Activated CD8-positive, alpha-beta memory T cell treated with anti-CD3 and anti-CD28 coated beads, Interleukin-2, amount 50 U/mL, for 24 hours (primary cell): ENCODE measurements around the gene ELAVL1.
"Not testable (repeated sequence)": the region's sequence is repeated elsewhere in the genome, so short reads cannot be mapped to it uniquely, and the experiment has no call there.

Source experiments
- DNase-seq: peaks from one replicate; pipeline ENCODE4 v3.0.0-alpha.2; 2020; ENCODE audit errors: extremely low read depth

The ELAVL1 gene

GRCh38 chr19:7941895-7942596 lies 63.4 kb downstream of the ELAVL1 start:
- DNase-seq: no peak

- DNase-seq: no peak
These were observed 64.6 kb downstream of the ELAVL1 start for GRCh38 chr19:7940841-7941240.

GRCh38 chr19:7934766-7935165 lies 70.7 kb downstream of the ELAVL1 start:
- DNase-seq: no peak

- no peak for DNase-seq
These were observed 71.4 kb downstream of the ELAVL1 start for GRCh38 chr19:7933828-7934725.

GRCh38 chr19:7933411-7933810 lies 72.0 kb downstream of the ELAVL1 start:
- DNase-seq: no peak

GRCh38 chr19:7932930-7933300 lies 72.5 kb downstream of the ELAVL1 start:
- DNase-seq: no peak

- no peak for DNase-seq
These were observed 73.0 kb downstream of the ELAVL1 start for GRCh38 chr19:7932276-7932929.

- no peak for DNase-seq
These were observed 74.0 kb downstream of the ELAVL1 start for GRCh38 chr19:7931221-7932061.

- DNase-seq: no peak
These were observed 74.7 kb downstream of the ELAVL1 start for GRCh38 chr19:7930765-7931164.

GRCh38 chr19:7930030-7930429 lies 75.4 kb downstream of the ELAVL1 start:
- not testable (repeated sequence) for DNase-seq

GRCh38 chr19:7928741-7929701 lies 76.4 kb downstream of the ELAVL1 start:
- peak; percentile 32 for DNase-seq

GRCh38 chr19:7928334-7928706 lies 77.1 kb downstream of the ELAVL1 start:
- DNase-seq: no peak

- no peak for DNase-seq
These were observed 77.7 kb downstream of the ELAVL1 start for GRCh38 chr19:7927605-7928333.

- DNase-seq: no peak
These were observed 78.5 kb downstream of the ELAVL1 start for GRCh38 chr19:7926727-7927604.

GRCh38 chr19:7926021-7926726 lies 79.3 kb downstream of the ELAVL1 start, which contains the start of gene CTXN1:
Gene CTXN1, minus strand, starts transcription at chr19:7926135. Its CDS starts 597 bp downstream, at chr19:7925538.
- no peak for DNase-seq

GRCh38 chr19:7925171-7925851 lies 80.1 kb downstream of the ELAVL1 start:
- DNase-seq: peak; percentile 38

GRCh38 chr19:7924651-7925170 lies 80.7 kb downstream of the ELAVL1 start:
- no peak for DNase-seq
